Measurements from ENCODE around the gene IL2RA.

IL2RA gene

DNA sequence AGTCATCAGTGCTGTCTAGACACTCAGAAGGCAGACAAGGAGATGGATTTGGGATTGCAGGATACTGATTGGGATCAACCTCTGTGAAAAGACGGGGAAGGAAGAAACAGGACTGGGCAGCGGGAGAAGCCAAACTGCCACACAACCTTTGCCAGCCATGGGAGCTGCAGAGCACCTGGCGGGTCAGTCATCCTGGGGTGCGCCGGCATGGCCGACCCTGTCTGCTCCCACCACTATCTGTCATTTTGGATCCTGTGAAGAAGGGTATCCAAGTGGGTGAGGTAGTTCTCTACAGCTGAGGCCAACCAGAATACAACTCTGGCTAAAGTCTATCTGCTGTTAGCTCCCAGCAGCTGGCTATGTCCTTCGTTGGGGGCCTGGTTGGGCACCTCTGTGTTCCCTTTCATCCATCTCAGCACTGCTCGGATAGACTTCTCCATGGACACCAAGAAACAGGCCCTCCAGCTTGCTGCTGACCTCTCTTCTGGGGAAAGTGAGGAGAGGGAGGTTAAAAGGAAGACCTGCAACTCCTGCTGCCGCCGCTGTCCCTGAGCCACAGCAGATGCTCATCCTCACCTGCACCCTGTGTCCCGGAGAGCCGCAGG, 15.0 kb upstream of the IL2RA start:
- Histone ChIP-seq H3K4me3 (ENCODE audit: low read depth, low read length) (no peak overlapping the region), H3K27ac (no peak overlapping the region)
- TF ChIP-seq, protein P1, sequence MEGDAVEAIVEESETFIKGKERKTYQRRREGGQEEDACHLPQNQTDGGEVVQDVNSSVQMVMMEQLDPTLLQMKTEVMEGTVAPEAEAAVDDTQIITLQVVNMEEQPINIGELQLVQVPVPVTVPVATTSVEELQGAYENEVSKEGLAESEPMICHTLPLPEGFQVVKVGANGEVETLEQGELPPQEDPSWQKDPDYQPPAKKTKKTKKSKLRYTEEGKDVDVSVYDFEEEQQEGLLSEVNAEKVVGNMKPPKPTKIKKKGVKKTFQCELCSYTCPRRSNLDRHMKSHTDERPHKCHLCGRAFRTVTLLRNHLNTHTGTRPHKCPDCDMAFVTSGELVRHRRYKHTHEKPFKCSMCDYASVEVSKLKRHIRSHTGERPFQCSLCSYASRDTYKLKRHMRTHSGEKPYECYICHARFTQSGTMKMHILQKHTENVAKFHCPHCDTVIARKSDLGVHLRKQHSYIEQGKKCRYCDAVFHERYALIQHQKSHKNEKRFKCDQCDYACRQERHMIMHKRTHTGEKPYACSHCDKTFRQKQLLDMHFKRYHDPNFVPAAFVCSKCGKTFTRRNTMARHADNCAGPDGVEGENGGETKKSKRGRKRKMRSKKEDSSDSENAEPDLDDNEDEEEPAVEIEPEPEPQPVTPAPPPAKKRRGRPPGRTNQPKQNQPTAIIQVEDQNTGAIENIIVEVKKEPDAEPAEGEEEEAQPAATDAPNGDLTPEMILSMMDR (IDR thresholded peaks at IDR 0.05; ENCODE audit: low read depth, low read length): no peak

DNA sequence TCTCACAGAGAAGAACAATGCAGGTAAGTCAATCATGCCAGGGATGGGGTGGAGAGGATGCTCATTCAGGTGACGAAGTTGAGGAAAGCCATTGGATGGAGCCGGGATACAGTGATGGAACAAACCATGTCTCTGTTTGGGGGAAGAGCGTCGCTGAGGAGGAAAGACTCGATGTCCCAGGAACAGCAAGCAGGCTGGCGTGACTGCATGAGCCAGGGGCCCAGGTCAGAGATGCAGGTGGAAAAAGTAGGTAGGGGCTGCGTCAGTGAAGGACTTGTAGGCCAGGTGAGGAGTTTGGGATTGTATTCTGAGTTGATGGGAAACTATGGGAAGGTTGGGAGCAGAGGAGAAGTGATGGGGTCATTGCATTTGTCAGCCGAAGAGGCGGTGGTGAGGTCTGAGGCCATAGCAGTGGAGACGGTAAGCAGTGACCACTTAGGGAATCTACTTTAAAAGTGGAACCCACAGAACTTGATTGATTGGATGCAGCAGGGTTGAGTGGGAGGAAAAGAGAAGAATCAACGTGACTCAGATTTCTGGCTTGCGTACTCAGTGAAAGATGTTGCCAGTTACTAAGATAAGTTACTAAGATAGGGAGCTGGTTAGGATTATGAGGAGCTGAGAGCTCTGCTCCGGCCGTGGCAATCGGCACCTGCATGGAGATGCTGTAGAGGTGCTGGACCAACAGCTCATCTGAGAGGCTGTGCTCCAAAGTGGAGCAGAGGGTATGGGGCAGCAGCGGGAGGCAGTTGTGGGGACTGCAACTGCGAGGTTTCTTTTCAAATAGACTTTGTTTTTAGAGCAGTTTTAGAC, 12.5 kb upstream of the IL2RA start:
- Histone ChIP-seq H3K27ac (no peak overlapping the region), H3K36me3 (no peaks in the 10 kb centered on the region), H3K9me3 (ENCODE audit: severe bottlenecking) (no peaks in the 10 kb centered on the region), H3K27me3 (ENCODE audit: insufficient read depth, low read depth, severe bottlenecking) (peaks cover 19% of the 10 kb centered on the region), H3K4me3 (ENCODE audit: low read depth, low read length) (no peak overlapping the region)
- TF ChIP-seq, protein P1 (IDR thresholded peaks at IDR 0.05; ENCODE audit: low read depth, low read length): no peak
- no peak for DNase-seq

More for the DNA sequence above, 15.0 kb upstream of the IL2RA start:
- no peak for DNase-seq
- Histone ChIP-seq H3K36me3 (no peaks in the 10 kb centered on the region), H3K27me3 (ENCODE audit: insufficient read depth, low read depth, severe bottlenecking) (peaks cover 19% of the 10 kb centered on the region), H3K9me3 (ENCODE audit: severe bottlenecking) (no peaks in the 10 kb centered on the region)

DNA sequence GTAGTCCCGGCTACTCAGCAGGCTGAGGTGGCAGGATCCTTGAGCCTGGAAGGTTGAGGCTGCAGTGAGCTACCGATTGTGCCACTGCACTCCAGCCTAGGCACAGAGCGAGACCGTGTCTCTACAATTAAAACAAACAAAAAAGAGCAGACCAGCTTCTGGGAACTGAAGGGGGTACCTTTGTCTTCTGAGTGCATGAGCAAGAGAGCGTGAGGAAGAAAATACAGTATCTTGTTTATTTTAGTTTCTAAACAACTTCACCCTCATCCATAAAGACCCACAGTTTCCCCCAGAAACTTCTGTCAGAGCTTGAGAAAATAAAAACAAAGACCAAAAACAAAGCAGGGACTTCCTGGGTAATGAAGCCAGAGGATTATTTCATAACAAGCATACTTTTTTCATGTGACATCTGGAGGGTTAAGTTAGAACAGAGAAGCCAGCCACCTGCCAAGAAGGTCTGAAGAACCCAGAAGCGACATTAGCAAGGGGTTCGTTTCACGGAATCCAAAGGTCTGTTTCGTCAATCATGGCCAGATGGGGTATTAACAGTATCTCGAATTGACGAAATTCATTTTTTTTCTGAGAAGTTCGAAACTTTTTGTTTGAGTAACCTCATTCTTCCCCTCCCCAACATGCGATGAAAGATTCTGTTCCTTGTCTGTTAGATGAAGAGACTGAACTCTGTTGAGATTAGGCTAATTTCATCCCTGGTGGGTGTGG, 10.2 kb upstream of the IL2RA start:
- Histone ChIP-seq H3K36me3 (no peaks in the 10 kb centered on the region), H3K9me3 (ENCODE audit: severe bottlenecking) (no peaks in the 10 kb centered on the region), H3K27me3 (ENCODE audit: insufficient read depth, low read depth, severe bottlenecking) (peaks cover 24% of the 10 kb centered on the region), H3K27ac (no peak overlapping the region), H3K4me3 (ENCODE audit: low read depth, low read length) (no peak overlapping the region)
- TF ChIP-seq, protein P1 (IDR thresholded peaks at IDR 0.05; ENCODE audit: low read depth, low read length): no peak
- no peak for DNase-seq

DNA sequence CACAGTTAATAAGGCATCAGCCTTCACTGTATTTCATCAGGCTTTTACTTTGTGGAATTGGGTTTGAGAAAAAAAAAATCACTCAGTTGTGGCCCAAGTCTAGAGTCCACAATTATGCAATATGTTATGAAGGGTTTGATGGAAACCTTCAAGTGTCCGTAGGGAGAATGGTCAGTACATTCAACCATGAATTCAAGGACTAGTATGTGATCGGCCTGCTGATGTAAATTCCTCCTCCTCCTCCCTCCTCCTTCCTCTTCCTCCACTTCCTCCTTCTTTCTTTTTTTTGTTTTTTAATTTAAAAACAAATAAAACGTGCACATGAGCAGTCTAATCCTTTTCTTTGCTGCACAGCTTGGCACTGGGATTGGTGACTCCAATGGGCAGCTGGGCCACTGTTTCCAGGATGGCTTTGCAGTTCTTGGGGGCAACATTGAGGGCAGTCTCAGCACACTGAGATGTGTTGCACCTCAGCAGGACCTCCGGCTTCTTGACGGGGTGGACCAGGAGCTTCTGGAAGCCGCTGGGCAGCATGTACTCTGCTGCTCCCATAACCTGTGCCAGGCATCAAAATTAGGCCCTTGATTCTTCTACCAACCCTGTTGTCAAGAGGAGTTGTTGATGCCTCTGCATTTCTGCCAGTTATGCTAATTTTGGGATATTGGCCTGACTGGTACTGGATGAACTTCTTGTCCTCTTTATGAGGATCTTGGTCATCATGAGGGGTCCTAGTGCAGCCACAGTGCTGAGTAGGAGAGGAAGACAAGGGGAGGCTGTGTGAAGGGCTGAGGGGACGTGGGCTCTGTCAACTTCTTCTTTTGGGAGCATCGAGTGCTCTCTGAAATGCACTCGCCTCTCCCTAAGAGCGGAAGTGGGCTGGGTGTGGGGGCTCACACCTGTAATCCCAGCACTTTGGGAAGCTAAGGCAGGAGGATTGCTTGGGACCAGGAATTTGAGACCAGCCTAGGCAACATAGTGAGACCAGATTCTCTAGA, 9.3 kb upstream of the IL2RA start:
- TF ChIP-seq, protein P1 (IDR thresholded peaks at IDR 0.05; ENCODE audit: low read depth, low read length): no peak
- H3K4me3 ChIP-seq (ENCODE audit: low read depth, low read length): no peak overlapping the region

DNA sequence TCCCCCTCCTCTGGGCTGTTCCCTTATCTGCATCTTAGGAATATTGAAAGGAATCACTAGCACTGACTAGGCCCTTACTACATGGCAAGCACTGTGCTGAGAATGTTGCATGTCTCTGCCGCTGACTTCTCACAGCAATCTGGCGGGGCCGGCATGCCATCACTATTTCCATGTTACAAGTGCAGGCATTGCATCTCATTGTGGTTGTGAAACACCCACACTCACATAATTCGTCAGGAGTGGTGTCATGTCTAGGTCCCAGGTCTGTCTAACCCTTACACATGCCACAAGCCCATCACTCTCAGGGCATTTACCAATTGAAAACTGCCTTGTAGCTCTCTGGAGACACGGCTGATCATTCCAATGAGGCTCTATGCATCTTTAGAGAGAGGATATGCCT, 8.5 kb upstream of the IL2RA start:
- DNase-seq: no peak
- Histone ChIP-seq H3K27ac (no peak overlapping the region), H3K27me3 (ENCODE audit: insufficient read depth, low read depth, severe bottlenecking) (peaks cover 19% of the 10 kb centered on the region), H3K9me3 (ENCODE audit: severe bottlenecking) (no peaks in the 10 kb centered on the region), H3K4me3 (ENCODE audit: low read depth, low read length) (no peak overlapping the region), H3K36me3 (no peaks in the 10 kb centered on the region)
- TF ChIP-seq, protein P1 (IDR thresholded peaks at IDR 0.05; ENCODE audit: low read depth, low read length): no peak

More for the DNA sequence above, 9.3 kb upstream of the IL2RA start:
- DNase-seq: no peak
- Histone ChIP-seq H3K9me3 (ENCODE audit: severe bottlenecking) (no peaks in the 10 kb centered on the region), H3K27me3 (ENCODE audit: insufficient read depth, low read depth, severe bottlenecking) (peaks cover 19% of the 10 kb centered on the region), H3K27ac (no peak overlapping the region), H3K36me3 (no peaks in the 10 kb centered on the region)
